ENCODE results near the gene C20orf144. TPM values are rescaled to one million over a fixed set of nuclear protein-coding genes. Genes with fewer than 3 reads are reported as not detected.

C20orf144 gene
- total RNA-seq, 4 donors from 2014 or later = not detected

DNA sequence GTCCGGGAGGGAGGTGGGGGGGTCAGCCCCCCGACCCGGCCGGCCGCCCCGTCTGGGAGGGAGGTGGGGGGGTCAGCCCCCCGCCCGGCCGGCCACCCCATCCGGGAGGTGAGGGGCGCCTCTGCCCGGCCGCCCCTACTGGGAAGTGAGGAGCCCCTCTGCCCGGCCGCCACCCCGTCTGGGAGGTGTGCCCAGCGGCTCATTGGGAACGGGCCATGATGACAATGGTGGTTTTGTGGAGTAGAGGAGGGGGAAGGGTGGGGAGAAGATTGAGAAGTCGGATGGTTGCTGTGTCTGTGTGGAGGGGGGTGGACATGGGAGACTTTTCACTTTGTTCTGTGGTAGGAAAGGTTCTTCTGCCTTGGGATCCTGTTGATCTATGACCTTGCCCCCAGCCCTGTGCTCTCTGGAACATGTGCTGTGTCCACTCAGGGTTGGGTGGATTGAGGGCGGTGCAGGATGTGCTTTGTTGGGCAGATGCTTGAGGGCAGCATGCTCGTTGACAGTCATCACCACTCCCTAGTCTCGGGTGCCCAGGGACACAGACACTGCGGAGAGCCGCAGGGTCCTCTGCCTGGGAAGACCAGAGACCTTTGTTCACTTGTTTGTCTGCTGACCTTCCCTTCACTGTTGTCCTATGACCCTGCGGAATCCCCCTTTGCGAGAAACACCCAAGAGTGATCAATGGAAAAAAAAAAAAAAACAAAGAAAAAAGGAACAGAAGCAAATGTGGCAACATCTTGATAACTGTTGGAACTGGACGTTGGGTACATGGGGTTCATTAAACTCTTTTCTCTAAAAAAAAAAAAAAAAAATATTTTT lies 39.7 kb downstream of the C20orf144 start:
- DNase-seq (ENCODE audit: low spot score in 2 of 2) = no peak
- WGBS, 2 donors = 80 to 81% methylated on average over 15 to 17 of the region's 27 CpGs
- no peak overlapping the region for H3K4me3 ChIP-seq (ENCODE audit: low read depth, poor library complexity, severe bottlenecking)
- no peak for TF ChIP-seq POLR2A (IDR thresholded peaks at IDR 0.05)
- TF ChIP-seq, protein P1, sequence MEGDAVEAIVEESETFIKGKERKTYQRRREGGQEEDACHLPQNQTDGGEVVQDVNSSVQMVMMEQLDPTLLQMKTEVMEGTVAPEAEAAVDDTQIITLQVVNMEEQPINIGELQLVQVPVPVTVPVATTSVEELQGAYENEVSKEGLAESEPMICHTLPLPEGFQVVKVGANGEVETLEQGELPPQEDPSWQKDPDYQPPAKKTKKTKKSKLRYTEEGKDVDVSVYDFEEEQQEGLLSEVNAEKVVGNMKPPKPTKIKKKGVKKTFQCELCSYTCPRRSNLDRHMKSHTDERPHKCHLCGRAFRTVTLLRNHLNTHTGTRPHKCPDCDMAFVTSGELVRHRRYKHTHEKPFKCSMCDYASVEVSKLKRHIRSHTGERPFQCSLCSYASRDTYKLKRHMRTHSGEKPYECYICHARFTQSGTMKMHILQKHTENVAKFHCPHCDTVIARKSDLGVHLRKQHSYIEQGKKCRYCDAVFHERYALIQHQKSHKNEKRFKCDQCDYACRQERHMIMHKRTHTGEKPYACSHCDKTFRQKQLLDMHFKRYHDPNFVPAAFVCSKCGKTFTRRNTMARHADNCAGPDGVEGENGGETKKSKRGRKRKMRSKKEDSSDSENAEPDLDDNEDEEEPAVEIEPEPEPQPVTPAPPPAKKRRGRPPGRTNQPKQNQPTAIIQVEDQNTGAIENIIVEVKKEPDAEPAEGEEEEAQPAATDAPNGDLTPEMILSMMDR (IDR thresholded peaks at IDR 0.05) = no peak
- intact Hi-C loops (cut with DNase I; ENCODE audit: low total_unique reads) = no loop called here

DNA sequence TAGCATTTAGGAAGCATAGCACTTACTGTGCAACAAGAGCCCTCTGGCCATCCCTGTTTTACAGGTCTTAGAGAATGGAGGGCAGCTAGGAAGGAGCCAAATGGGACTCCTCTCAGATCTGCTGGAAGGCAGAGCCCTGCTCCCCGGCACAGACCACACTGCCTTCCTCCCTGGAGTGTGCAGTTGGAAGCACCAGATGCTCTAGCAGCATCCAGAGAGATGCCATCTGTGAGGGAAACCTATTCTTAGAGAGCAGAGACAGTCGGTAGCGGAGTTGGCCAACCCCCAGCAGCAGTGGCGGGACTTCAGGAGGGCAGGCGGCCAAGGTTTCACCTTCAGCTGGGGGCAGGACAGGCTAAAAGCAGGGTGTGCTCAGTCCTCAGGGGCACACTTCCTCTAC lies 40.7 kb downstream of the C20orf144 start:
- no peak for TF ChIP-seq POLR2A (IDR thresholded peaks at IDR 0.05)
- TF ChIP-seq, protein P1 (IDR thresholded peaks at IDR 0.05) = no peak
- DNase-seq (ENCODE audit: low spot score in 2 of 2) = no peak
- H3K4me3 ChIP-seq (ENCODE audit: low read depth, poor library complexity, severe bottlenecking) = no peak overlapping the region
- WGBS, 2 donors = 21 to 42% methylated on average over 5 of the region's 5 CpGs
- intact Hi-C loops (cut with DNase I; ENCODE audit: low total_unique reads) = no loop called here

DNA sequence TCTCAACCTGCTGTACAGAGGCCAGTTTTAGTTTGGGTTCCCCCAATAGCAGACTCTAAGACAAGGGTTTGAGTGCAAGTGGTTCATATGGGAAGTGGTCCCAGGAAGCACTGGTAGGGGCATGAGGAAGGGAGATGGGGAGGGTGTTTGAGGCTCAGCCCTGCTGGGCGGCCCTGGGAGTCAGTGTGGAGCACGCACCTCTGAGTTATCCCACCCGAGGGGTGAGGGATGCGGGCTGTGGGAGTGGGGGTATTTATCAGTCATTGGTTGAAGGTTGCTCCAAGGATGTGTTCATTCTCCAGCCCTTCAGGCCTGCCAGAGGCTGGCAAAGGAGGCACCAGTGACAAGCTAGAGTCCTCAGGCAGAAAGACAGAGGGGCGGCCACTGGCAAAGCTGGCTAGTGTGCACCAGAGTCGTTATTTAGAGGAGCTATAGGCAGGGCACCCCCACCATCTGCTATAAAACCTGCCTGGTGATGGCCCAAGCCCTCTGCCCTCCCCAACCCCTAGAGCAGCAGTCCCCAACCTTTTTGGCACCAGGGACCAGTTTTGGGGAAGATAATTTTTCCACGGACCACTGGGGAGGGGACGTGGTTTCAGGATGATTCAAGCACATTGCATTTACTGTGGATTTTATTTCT lies 41.5 kb downstream of the C20orf144 start:
- intact Hi-C loops (cut with DNase I; ENCODE audit: low total_unique reads) = no loop called here
- DNase-seq (ENCODE audit: low spot score in 2 of 2) = no peak
- 89 to 93% methylated on average over 8 of the region's 8 CpGs for WGBS, 2 donors
- no peak for TF ChIP-seq POLR2A (IDR thresholded peaks at IDR 0.05)
- TF ChIP-seq, protein P1 (IDR thresholded peaks at IDR 0.05) = no peak
- H3K4me3 ChIP-seq (ENCODE audit: low read depth, poor library complexity, severe bottlenecking) = no peak overlapping the region

DNA sequence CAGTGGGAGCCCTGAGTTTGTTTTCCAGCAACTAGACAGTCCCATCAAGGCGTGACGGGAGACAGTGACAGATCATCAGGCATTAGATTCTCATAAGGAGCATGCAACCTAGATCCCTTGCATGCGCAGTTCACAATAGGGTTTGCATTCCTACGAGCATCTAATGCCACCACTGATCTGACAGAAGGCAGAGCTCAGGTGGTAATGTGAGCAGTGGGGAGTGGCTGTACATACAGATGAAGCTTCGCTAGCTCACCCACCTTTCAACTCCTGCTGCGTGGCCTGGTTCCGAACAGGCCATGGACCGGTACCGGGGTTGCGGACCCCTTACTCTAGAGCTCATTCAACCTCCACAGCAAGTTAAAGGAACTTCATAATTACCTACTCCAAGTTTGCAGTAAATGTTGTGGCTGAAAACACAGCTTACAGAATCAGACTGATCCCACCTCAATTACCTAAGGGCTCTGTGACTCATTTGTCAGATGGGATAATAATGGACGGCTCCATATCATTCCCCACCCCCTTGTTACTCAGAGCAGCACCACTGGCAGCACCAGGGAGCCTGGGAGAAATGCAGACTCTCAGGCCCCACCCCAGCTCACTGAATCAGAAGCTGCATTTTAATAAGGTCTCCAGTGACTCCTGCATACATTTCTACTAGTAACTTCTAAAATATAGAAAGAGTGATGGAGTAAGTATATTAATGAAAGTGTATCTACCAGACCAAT lies 42.2 kb downstream of the C20orf144 start:
- H3K4me3 ChIP-seq (ENCODE audit: low read depth, poor library complexity, severe bottlenecking) = no peak overlapping the region
- WGBS, 2 donors = 91 to 94% methylated on average over 11 of the region's 11 CpGs
- no peak for DNase-seq (ENCODE audit: low spot score in 2 of 2)
- intact Hi-C loops (cut with DNase I; ENCODE audit: low total_unique reads) = no loop called here
- TF ChIP-seq POLR2A (IDR thresholded peaks at IDR 0.05) = no peak
- TF ChIP-seq, protein P1 (IDR thresholded peaks at IDR 0.05) = no peak

DNA sequence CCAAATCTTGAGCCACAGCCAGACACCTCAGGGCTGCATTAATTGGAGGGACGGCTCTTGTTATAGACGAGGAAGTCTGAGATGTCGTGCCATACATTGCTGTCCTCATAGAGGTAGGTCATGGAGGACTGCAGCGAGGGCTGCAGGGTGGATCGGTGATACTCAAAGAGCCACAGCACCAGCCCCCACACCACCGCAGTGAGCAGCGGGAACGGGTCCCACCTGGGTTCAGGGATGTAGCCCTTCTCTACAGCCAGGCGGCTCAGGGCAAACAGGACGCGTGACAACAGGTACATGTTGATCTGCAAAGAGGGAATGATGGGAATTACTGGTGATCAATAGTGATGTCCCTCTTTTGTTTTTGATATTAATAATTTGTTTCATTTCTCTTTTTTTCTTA lies 45.5 kb downstream of the C20orf144 start:
- 84 to 88% methylated on average over 11 of the region's 11 CpGs for WGBS, 2 donors
- no peak overlapping the region for H3K4me3 ChIP-seq (ENCODE audit: low read depth, poor library complexity, severe bottlenecking)
- TF ChIP-seq POLR2A (IDR thresholded peaks at IDR 0.05) = no peak
- TF ChIP-seq, protein P1 (IDR thresholded peaks at IDR 0.05) = no peak
- intact Hi-C loops (cut with DNase I; ENCODE audit: low total_unique reads) = no loop called here
- DNase-seq (ENCODE audit: low spot score in 2 of 2) = no peak
